Keratinocyte (primary cell): ENCODE results near the gene INSC. TPM values are rescaled to one million over a fixed set of nuclear protein-coding genes. Genes with fewer than 3 reads are reported as not detected.

ENCODE experiments used
- DNase-seq: peaks from one replicate; pipeline ENCODE4 v3.0.0-alpha.2; 2011; ENCODE audit warnings: low read depth, missing footprints, low spot score
- FAIRE-seq: peaks from 2 replicates; lab custom pipeline; 2011; peaks lifted over from hg19 to GRCh38; lab: Jason Lieb, UNC
- H2AFZ ChIP-seq: 2 replicates; pipeline ENCODE4 v1.6.0; 2012; ENCODE audit warnings: low read length, control low read depth, inconsistent platforms; ENCODE audit not compliant: control insufficient read depth
- H3K27ac ChIP-seq: 2 replicates; pipeline ENCODE4 v1.5.1; 2011; ENCODE audit warnings: low read length; ENCODE audit not compliant: control insufficient read depth, insufficient read depth
- H3K27me3 ChIP-seq: 3 replicates; pipeline ENCODE4 v1.6.0; 2011; ENCODE audit warnings: low read length; ENCODE audit not compliant: control insufficient read depth, insufficient read depth; ENCODE audit errors: extremely low read depth
- H3K36me3 ChIP-seq, 2 experiments: 2 replicates in 1 of 2; 3 replicates in 1 of 2; pipeline ENCODE4 v1.5.1; 2011; ENCODE audit warnings: low read length in 2 of 2, mild to moderate bottlenecking in 1 of 2; ENCODE audit not compliant: control insufficient read depth in 2 of 2, insufficient read depth in 2 of 2; ENCODE audit errors: extremely low read depth in 1 of 2
- H3K4me1 ChIP-seq: 3 replicates; pipeline ENCODE4 v1.5.1; 2011; ENCODE audit warnings: low read length; ENCODE audit not compliant: control insufficient read depth, insufficient read depth; ENCODE audit errors: extremely low read depth
- H3K4me2 ChIP-seq: 3 replicates; pipeline ENCODE4 v1.6.0; 2011; ENCODE audit warnings: low read depth, low read length; ENCODE audit not compliant: control insufficient read depth, insufficient read depth; ENCODE audit errors: extremely low read depth
- H3K4me3 ChIP-seq, 3 experiments: fragments of 200-600 bp in 1 of 3; sonication (generic) in 1 of 3; 2 replicates in 2 of 3; 3 replicates in 1 of 3; pipeline ENCODE4 v1.5.1; 2011 to 2016; ENCODE audit warnings: low read length in 3 of 3, mild to moderate bottlenecking in 3 of 3, control low read depth in 2 of 3, inconsistent platforms in 1 of 3, low read depth in 1 of 3, mixed read lengths in 1 of 3, mixed run types in 1 of 3, moderate library complexity in 1 of 3; ENCODE audit not compliant: control insufficient read depth in 2 of 3, insufficient read depth in 2 of 3; ENCODE audit errors: extremely low read depth in 1 of 3
- H3K79me2 ChIP-seq: 2 replicates; pipeline ENCODE4 v1.6.0; 2012; ENCODE audit warnings: low read length; ENCODE audit not compliant: control insufficient read depth, insufficient read depth
- H3K9ac ChIP-seq: 3 replicates; pipeline ENCODE4 v1.6.0; 2011; ENCODE audit warnings: low read length; ENCODE audit not compliant: control insufficient read depth, insufficient read depth; ENCODE audit errors: extremely low read depth
- H3K9me1 ChIP-seq: 3 replicates; pipeline ENCODE4 v1.6.0; 2011; ENCODE audit warnings: low read length; ENCODE audit not compliant: control insufficient read depth, insufficient read depth; ENCODE audit errors: extremely low read depth
- H3K9me3 ChIP-seq: 2 replicates; pipeline ENCODE4 v1.5.1; 2012; ENCODE audit warnings: low read depth, low read length; ENCODE audit not compliant: control insufficient read depth
- H4K20me1 ChIP-seq: 3 replicates; pipeline ENCODE4 v1.6.0; 2011; ENCODE audit warnings: low read length; ENCODE audit not compliant: control insufficient read depth, insufficient read depth; ENCODE audit errors: extremely low read depth
- EZH2 ChIP-seq: IDR thresholded peaks from one replicate; pipeline ENCODE4 v1.6.1; 2012; ENCODE audit warnings: inconsistent platforms, mild to moderate bottlenecking, low read length, moderate library complexity
- dilution Hi-C: fragments of 300-500 bp; cut with MboI; formaldehyde crosslinking; loops from one replicate; pipeline ENCODE4 v1.7.0; 2020; ENCODE audit warnings: low sequenced_read_pairs; ENCODE audit not compliant: extremely low pct_ligation_motif_present
- polyA plus RNA-seq, 5 experiments: library from polyadenylated mRNA; depleted of rRNA in 3 of 5; stranded (reverse) in 3 of 5; stranded (forward) in 1 of 5; unstranded in 1 of 5; fragments of >200 nt; gene quantifications; 1 replicate in 1 of 5; 2 replicates in 3 of 5; 3 replicates in 1 of 5; pipeline versions ENCODE4 v1.2.1 to v1.2.3, GENCODE V29; 2011 to 2012; ENCODE audit warnings: missing spikeins in 2 of 5, low read depth in 1 of 5, low replicate concordance in 1 of 5
- TF ChIP-seq, protein P1 (sequence below), 3 experiments: IDR thresholded peaks in 1 of 3; conservative IDR thresholded peaks in 1 of 3; optimal IDR thresholded peaks in 1 of 3; 2 replicates in 2 of 3; 3 replicates in 1 of 3; pipeline versions ENCODE3 to v1.5.1; 2011; ENCODE audit warnings: low read length in 3 of 3, mild to moderate bottlenecking in 3 of 3, moderate library complexity in 2 of 3, control low read depth in 1 of 3, inconsistent platforms in 1 of 3; ENCODE audit not compliant: insufficient read depth in 2 of 3; ENCODE audit errors: extremely low read depth in 1 of 3

INSC gene
- polyA plus RNA-seq, 1 donor (not counting 4 experiments of a cell fraction or from before 2014, with no cell fraction given) = 0.13 TPM

DNA sequence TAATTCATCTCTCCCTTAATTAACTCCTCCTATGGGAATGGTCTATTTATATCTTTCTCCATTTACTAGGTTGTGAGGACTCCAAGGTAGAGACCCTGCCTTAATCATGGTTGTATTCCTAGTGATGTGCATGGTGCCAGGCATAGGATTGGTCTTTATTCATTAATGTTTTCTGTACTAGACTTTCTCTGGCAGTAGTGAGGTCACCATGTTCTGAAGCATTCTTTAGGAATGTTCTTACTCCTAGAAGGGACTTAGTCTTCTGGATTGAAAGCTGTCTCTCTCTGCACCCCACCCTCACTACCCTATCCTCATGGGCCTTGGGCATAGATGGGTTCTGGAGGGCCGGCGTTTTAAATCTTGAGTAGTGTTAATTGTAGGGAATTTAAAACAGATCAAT is 10.6 kb upstream of the INSC start:
- Histone ChIP-seq H3K4me1 (peaks cover 39% of the 10 kb centered on the region), H3K9me3 (no peaks in the 10 kb centered on the region), H3K9ac (no peak overlapping the region), H3K79me2 (no peaks in the 10 kb centered on the region), H3K27me3 (peaks cover 2% of the 10 kb centered on the region), H3K4me3 (no peak overlapping the region), H4K20me1 (no peaks in the 10 kb centered on the region), H3K27ac (no peak overlapping the region), H3K9me1 (no peaks in the 10 kb centered on the region), H3K4me2 (no peak overlapping the region), H3K36me3 (no peaks in the 10 kb centered on the region), H2AFZ (no peak overlapping the region)
- TF ChIP-seq, protein P1, sequence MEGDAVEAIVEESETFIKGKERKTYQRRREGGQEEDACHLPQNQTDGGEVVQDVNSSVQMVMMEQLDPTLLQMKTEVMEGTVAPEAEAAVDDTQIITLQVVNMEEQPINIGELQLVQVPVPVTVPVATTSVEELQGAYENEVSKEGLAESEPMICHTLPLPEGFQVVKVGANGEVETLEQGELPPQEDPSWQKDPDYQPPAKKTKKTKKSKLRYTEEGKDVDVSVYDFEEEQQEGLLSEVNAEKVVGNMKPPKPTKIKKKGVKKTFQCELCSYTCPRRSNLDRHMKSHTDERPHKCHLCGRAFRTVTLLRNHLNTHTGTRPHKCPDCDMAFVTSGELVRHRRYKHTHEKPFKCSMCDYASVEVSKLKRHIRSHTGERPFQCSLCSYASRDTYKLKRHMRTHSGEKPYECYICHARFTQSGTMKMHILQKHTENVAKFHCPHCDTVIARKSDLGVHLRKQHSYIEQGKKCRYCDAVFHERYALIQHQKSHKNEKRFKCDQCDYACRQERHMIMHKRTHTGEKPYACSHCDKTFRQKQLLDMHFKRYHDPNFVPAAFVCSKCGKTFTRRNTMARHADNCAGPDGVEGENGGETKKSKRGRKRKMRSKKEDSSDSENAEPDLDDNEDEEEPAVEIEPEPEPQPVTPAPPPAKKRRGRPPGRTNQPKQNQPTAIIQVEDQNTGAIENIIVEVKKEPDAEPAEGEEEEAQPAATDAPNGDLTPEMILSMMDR (optimal IDR thresholded peaks at IDR 0.05 in 1 of 3, IDR thresholded peaks at IDR 0.05 in 1 of 3, conservative IDR thresholded peaks at IDR 0.05 in 1 of 3; ENCODE audit: extremely low read depth in 1 of 3, insufficient read depth in 2 of 3, low read length in 3 of 3) = no peak
- TF ChIP-seq EZH2 = no peak
- dilution Hi-C loops = no loop called here
- FAIRE-seq (peak; percentile 39), DNase-seq (no peak)

DNA sequence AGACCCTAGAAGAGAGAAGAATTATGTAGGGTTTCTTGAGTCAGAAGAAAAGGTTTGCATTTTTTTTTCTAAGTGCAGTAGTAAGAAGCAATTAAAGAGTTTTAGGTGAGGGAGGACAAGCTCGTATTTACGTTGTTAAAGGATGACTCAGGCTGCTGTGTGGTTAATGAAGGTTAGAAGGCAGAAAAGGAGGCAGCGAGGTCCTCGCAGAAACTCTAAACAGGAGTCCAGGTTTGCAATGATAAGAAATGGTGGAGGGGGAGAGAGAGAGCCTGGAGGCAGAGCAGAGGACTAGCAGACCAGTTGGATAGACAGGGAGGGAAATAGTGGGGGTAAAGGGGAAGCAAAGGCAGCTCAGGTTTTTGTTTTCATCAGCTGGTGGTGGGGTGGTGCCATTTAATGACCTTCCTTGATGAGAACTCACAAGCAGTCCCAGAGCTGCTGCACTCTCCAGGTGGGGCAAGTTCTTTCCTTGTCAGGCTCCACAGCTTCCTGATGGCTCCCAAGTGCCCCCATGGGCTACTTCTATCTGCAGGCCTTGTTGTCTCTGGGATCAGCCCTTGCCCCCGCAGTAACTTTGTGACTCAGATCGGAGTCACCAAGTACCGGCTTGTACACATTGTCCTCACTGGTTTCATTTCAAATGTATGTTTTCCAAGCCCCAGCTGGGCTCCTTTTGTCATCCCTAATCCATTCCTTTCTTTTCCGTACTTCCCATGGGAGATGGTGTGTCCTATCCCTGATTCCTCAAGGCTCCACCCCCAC is 8.3 kb upstream of the INSC start:
- H3K79me2 ChIP-seq = no peaks in the 10 kb centered on the region
- DNase-seq (no peak), FAIRE-seq (peak; percentile 94)
- dilution Hi-C loops = no loop called here
- peak overlapping the region; percentile 24 for H2AFZ ChIP-seq
- peak overlapping the region; percentile 10 for H3K9ac ChIP-seq
- peak overlapping the region in 1 of 3 experiments; percentile 44 for H3K4me3 ChIP-seq
- H3K4me1 ChIP-seq = peaks cover 39% of the 10 kb centered on the region
- H3K9me3 ChIP-seq = no peaks in the 10 kb centered on the region
- no peak for TF ChIP-seq EZH2
- TF ChIP-seq, protein P1 (optimal IDR thresholded peaks at IDR 0.05 in 1 of 3, IDR thresholded peaks at IDR 0.05 in 1 of 3, conservative IDR thresholded peaks at IDR 0.05 in 1 of 3; ENCODE audit: extremely low read depth in 1 of 3, insufficient read depth in 2 of 3, low read length in 3 of 3) = no peak
- H3K9me1 ChIP-seq = no peaks in the 10 kb centered on the region
- no peaks in the 10 kb centered on the region for H3K36me3 ChIP-seq
- peak overlapping the region; percentile 84 for H3K4me2 ChIP-seq
- peak overlapping the region; percentile 73 for H3K27ac ChIP-seq
- no peaks in the 10 kb centered on the region for H3K27me3 ChIP-seq
- H4K20me1 ChIP-seq = no peaks in the 10 kb centered on the region
